NT2/D1 (cell line): ENCODE measurements around the gene TGFB3.

Experiments used
- DNase-seq: peaks from one replicate; pipeline ENCODE4 v3.0.0-alpha.2; 2011; ENCODE audit warnings: low read depth, low spot score
- H3K27me3 ChIP-seq: 2 replicates; pipeline ENCODE4 v1.6.0; 2011; ENCODE audit warnings: mild to moderate bottlenecking; ENCODE audit not compliant: insufficient read length, insufficient read depth
- H3K36me3 ChIP-seq: 2 replicates; pipeline ENCODE4 v1.6.1; 2011; ENCODE audit warnings: mild to moderate bottlenecking, low read length, mixed read lengths; ENCODE audit not compliant: insufficient read depth, insufficient read length
- H3K4me1 ChIP-seq: 2 replicates; pipeline ENCODE4 v1.5.1; 2011; ENCODE audit not compliant: insufficient read depth, insufficient read length
- H3K4me3 ChIP-seq: 2 replicates; pipeline ENCODE4 v1.5.1; 2011; ENCODE audit warnings: low read depth; ENCODE audit not compliant: insufficient read length
- H3K9ac ChIP-seq: 2 replicates; pipeline ENCODE4 v1.6.0; 2011; ENCODE audit warnings: low read depth; ENCODE audit not compliant: insufficient read length
- H3K9me3 ChIP-seq: 2 replicates; pipeline ENCODE4 v1.5.1; 2011; ENCODE audit warnings: mild to moderate bottlenecking, low read length; ENCODE audit not compliant: insufficient read depth
- SUZ12 ChIP-seq: IDR thresholded peaks from 2 replicates; pipeline ENCODE4 v1.6.1; 2011; ENCODE audit not compliant: insufficient read length, insufficient read depth; ENCODE audit errors: extremely low read depth
- YY1 ChIP-seq: IDR thresholded peaks from 2 replicates; pipeline ENCODE4 v1.6.1; 2011; ENCODE audit not compliant: insufficient read length, insufficient read depth
- ZNF274 ChIP-seq: IDR thresholded peaks from 2 replicates; pipeline ENCODE4 v1.6.1; 2011; ENCODE audit warnings: mild to moderate bottlenecking, low read depth, low read length

Gene TGFB3

DNA sequence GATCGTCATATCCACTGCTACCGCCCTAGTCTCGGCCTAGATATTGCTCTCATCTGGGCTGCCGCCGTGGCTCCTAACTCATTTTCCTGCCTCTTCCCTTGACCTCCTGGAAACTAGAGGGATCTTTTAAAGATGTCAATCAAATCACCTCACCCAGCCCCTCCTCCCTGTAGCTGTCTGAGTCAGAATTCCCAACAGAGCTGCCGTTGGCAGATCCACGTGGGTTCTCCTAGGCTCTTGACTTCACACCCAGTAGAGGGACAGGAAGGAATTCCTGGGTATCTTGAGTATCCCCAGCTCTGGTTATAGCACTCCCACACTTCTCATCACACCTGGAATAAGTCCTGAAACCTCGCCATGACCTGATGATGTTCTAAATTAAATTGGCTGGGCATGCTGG is 11.9 kb downstream of the TGFB3 start:
- Histone ChIP-seq H3K36me3 (no peaks in the 10 kb centered on the region), H3K9me3 (no peaks in the 10 kb centered on the region; the same call in 1 of the 2 replicates), H3K9ac (no peak overlapping the region), H3K4me1 (no peaks in the 10 kb centered on the region), H3K27me3 (no peaks in the 10 kb centered on the region), H3K4me3 (no peak overlapping the region)
- TF ChIP-seq SUZ12, result no peak
- DNase-seq, result no peak

DNA sequence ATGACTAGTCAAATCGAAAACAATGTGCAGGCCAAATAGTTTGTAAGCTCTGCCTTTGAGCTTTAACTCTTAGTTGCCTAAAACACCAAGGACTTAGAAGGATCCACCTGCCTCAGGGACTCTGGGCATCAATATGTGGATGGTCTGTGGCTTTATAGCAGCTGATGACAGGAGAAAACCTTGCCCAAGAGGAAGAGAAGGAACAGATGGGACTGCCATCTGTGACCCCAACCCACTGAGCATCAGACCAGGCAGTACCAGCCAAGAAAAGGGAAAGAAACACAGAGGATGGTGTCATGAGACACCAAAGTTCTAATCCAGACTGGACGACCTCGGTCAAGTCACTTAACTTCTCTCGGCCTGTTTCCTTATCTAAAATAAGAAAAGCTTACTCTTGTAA is 12.7 kb downstream of the TGFB3 start:
- no peak overlapping the region for H3K4me3 ChIP-seq
- DNase-seq, result no peak

DNA sequence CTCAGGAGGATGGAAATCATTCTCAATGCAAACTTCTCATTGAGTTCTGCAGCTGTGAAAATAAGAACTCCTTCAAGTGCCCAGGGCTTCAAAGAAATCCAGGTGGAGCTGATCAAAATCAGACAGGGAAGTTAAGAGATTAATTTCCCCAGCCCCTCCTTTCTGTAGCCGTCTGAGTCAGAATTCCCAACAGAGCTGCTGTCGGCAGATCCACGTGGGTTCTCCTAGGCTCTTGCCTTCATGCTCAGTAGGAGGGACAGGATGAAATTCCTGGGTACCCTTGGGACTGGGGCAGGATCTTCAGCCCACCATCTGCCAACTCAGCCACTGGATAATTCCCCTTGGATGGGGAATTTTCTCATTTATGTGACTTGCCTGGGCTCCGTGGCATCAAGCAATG is 13.3 kb downstream of the TGFB3 start:
- no peaks in the 10 kb centered on the region for H3K36me3 ChIP-seq
- H3K4me1 ChIP-seq, result no peaks in the 10 kb centered on the region
- no peaks in the 10 kb centered on the region for H3K27me3 ChIP-seq
- TF ChIP-seq SUZ12, result no peak
- H3K9me3 ChIP-seq, result no peaks in the 10 kb centered on the region; the same call in 1 of the 2 replicates
- H3K9ac ChIP-seq, result no peak overlapping the region
- H3K4me3 ChIP-seq, result no peak overlapping the region
- DNase-seq, result no peak

More for the DNA sequence above, 12.7 kb downstream of the TGFB3 start:
- no peak overlapping the region for H3K9ac ChIP-seq
- H3K36me3 ChIP-seq, result no peaks in the 10 kb centered on the region
- H3K9me3 ChIP-seq, result no peaks in the 10 kb centered on the region; the same call in 1 of the 2 replicates
- TF ChIP-seq YY1, result no peak
- no peak for TF ChIP-seq ZNF274
- no peaks in the 10 kb centered on the region for H3K27me3 ChIP-seq
- no peaks in the 10 kb centered on the region for H3K4me1 ChIP-seq

DNA sequence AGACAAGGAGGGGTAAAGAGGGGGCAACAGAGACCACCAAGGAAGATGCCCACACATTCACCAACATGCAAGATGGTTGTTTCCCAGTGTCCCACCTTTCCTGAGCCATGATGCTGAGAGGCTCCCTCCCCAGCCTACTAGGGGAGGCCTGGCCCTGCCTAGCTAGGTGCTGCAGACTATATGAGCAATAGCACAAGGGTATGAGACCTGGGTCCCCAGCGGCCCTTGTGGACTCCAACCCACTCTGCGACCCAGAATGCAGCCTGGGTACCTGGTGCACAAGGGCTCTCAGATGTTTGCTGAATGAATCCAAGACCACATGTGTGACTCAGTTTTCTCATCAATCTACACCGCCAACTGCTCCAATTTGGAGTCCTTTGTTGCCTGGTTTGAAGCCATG is 13.9 kb downstream of the TGFB3 start:
- Histone ChIP-seq H3K36me3 (no peaks in the 10 kb centered on the region), H3K9me3 (no peaks in the 10 kb centered on the region; the same call in 1 of the 2 replicates), H3K27me3 (no peaks in the 10 kb centered on the region), H3K4me1 (no peaks in the 10 kb centered on the region), H3K4me3 (no peak overlapping the region), H3K9ac (no peak overlapping the region)
- TF ChIP-seq SUZ12 (no peak), ZNF274 (no peak), YY1 (no peak)
- no peak for DNase-seq

DNA sequence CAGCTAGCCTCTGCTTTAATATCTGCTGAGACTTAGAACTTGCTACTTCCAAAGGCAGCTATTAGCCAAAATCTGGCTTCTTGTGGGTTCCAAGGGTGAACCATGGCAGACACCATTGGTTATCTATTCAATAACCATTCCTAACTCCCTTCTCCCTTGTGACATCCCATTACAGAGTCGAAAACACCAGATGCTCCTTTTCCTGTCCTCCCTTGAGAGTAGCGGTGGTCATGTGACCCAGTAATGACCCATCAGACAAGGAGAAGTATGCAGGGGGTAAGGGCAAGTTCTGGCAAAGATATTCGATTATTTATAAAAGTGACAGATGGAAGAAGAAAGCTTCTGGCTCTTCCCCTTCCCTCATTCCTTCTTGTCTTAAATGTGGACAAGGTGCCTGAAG is 20.1 kb downstream of the TGFB3 start:
- no peaks in the 10 kb centered on the region for H3K27me3 ChIP-seq
- no peak for DNase-seq
- H3K9ac ChIP-seq, result no peak overlapping the region
- TF ChIP-seq YY1 (no peak), ZNF274 (no peak), SUZ12 (no peak)
- H3K4me1 ChIP-seq, result no peaks in the 10 kb centered on the region
- H3K9me3 ChIP-seq, result no peaks in the 10 kb centered on the region
- H3K36me3 ChIP-seq, result peaks cover 2% of the 10 kb centered on the region
- H3K4me3 ChIP-seq, result no peak overlapping the region

DNA sequence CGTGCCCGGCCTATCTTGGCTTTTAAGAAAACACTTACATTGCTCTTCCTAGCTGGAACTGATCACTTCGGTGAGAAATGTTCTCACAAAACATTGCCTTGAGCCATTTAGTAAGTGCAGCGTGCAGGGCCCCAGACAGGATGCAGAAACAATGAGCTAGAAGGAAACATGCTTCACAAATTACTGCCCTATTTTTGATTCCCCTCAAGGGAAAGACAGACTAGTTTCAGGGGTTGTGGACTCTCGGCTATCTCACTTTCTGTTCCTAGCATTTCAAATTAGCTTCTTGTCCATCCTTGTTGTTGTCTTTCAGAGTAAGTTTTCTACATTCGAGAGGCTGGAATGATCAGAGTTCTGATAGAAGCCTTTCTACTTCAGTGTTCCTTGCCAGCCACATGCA is 21.6 kb downstream of the TGFB3 start:
- TF ChIP-seq YY1, result no peak
- no peak for TF ChIP-seq SUZ12
- no peak for TF ChIP-seq ZNF274

DNA sequence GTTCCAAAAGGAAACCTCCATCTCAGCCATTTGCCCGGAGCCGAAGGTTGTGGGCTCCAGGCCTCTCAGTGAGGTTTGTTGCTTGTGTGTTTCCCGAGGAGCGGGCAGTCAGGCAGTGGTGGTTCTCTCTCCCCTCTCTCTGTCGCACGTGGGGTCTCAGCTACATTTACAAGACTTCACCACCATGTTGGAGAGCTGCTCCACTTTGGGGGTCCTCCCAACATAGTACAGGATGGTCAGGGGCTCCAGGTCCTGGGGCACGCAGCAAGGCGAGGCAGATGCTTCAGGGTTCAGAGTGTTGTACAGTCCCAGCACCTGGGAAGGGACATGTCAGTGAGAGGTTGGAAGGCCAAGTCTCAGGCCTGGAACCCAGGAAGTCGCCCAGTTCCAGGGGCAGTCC is 22.8 kb downstream of the TGFB3 start:
- DNase-seq, result no peak
- no peaks in the 10 kb centered on the region for H3K4me1 ChIP-seq

More for the DNA sequence above, 21.6 kb downstream of the TGFB3 start:
- Histone ChIP-seq H3K36me3 (peaks cover 2% of the 10 kb centered on the region), H3K4me1 (no peaks in the 10 kb centered on the region), H3K9me3 (no peaks in the 10 kb centered on the region), H3K9ac (no peak overlapping the region), H3K4me3 (no peak overlapping the region), H3K27me3 (no peaks in the 10 kb centered on the region)
- DNase-seq, result no peak

DNA sequence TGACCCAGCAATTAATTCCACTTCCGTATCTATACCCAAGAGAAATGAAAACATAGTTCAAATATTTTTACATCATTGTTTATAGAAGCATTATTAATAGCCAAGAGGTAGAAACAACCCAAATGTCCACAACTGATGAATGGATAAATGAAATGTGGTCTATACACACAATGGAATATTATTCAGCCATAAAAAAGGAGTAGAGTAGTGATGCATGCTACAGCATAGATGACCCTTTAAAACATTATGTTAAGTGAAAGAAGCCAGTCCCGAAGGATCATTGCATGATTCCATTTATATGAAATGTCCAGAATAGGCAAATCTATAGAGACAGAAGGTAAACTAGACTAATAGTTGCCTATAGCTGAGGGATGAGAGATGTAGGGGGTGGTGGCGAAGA is 29.3 kb downstream of the TGFB3 start:
- H3K4me1 ChIP-seq, result no peaks in the 10 kb centered on the region
- H3K9me3 ChIP-seq, result no peaks in the 10 kb centered on the region
- TF ChIP-seq ZNF274, result no peak
- TF ChIP-seq SUZ12, result no peak
- TF ChIP-seq YY1, result no peak
- no peak overlapping the region for H3K4me3 ChIP-seq
- no peak for DNase-seq
- no peaks in the 10 kb centered on the region for H3K27me3 ChIP-seq
- H3K36me3 ChIP-seq, result no peaks in the 10 kb centered on the region
- H3K9ac ChIP-seq, result no peak overlapping the region

More for the DNA sequence above, 22.8 kb downstream of the TGFB3 start:
- Histone ChIP-seq H3K4me3 (no peak overlapping the region), H3K36me3 (peaks cover 2% of the 10 kb centered on the region), H3K27me3 (no peaks in the 10 kb centered on the region), H3K9ac (no peak overlapping the region), H3K9me3 (no peaks in the 10 kb centered on the region)
- TF ChIP-seq YY1, result no peak
- TF ChIP-seq ZNF274, result no peak
- TF ChIP-seq SUZ12, result no peak
